Right renal cortex interstitium (tissue), 3 donors: ENCODE measurements around the gene ENOSF1. TPM values are rescaled to one million over a fixed set of nuclear protein-coding genes. Genes with fewer than 3 reads are reported as not detected.

Source experiments
- DNase-seq, 3 donors: peaks; one replicate each; pipeline ENCODE4 v3.0.0-alpha.2; 2013; ENCODE audit warnings: low read depth in 3 of 3, low spot score in 2 of 3
- polyA plus RNA-seq, 3 donors: library from polyadenylated mRNA; unstranded; fragments of 120-200 nt; gene quantifications; one replicate each; pipeline ENCODE4 v1.2.1, GENCODE V29; 2013; ENCODE audit not compliant: insufficient read length in 3 of 3

ENOSF1 gene
- polyA plus RNA-seq, 3 donors, result 69.8 to 72.7 (median 69.8) TPM

GRCh38 chr18:676069-676468 is 36.4 kb downstream of the ENOSF1 start:
- DNase-seq, result no peak

- DNase-seq, result no peak
These were observed 37.1 kb downstream of the ENOSF1 start for GRCh38 chr18:675307-675706.

- no peak for DNase-seq
These were observed 38.7 kb downstream of the ENOSF1 start for GRCh38 chr18:673769-674168.

GRCh38 chr18:673317-673716 is 39.1 kb downstream of the ENOSF1 start:
- no peak for DNase-seq

- no peak for DNase-seq
These were observed 41.0 kb downstream of the ENOSF1 start for GRCh38 chr18:671405-671804.

- no peak for DNase-seq
These were observed 41.9 kb downstream of the ENOSF1 start for GRCh38 chr18:670522-670921.

- no peak for DNase-seq
These were observed 43.4 kb downstream of the ENOSF1 start for GRCh38 chr18:669077-669476.

GRCh38 chr18:668260-668659 is 44.2 kb downstream of the ENOSF1 start:
- no peak for DNase-seq

GRCh38 chr18:666628-667027 is 45.8 kb downstream of the ENOSF1 start:
- no peak for DNase-seq

GRCh38 chr18:666177-666576 is 46.3 kb downstream of the ENOSF1 start:
- DNase-seq, result no peak

GRCh38 chr18:662197-662596 is 50.2 kb downstream of the ENOSF1 start:
- no peak for DNase-seq

- DNase-seq, result no peak
These were observed 52.8 kb downstream of the ENOSF1 start for GRCh38 chr18:659597-659996.

GRCh38 chr18:658947-659533 is 53.4 kb downstream of the ENOSF1 start:
- DNase-seq, result no peak

- DNase-seq, result peak; percentile 74 to 88 (median 78)
These were observed 54.2 kb downstream of the ENOSF1 start for GRCh38 chr18:658001-658946.

GRCh38 chr18:657311-658000 is 55.0 kb downstream of the ENOSF1 start, which contains the start of gene TYMS:
TYMS (plus strand) TSS chr18:657653; CDS start chr18:657743, 90 bp downstream.
- DNase-seq, result peak in 2 of 3 donors; percentile 47 to 48

GRCh38 chr18:655445-655844 is 57.0 kb downstream of the ENOSF1 start:
- DNase-seq, result no peak

GRCh38 chr18:654601-655000 is 57.8 kb downstream of the ENOSF1 start:
- DNase-seq, result no peak

GRCh38 chr18:653512-653911 is 58.9 kb downstream of the ENOSF1 start:
- no peak for DNase-seq

- no peak for DNase-seq
These were observed 60.3 kb downstream of the ENOSF1 start for GRCh38 chr18:652131-652530.

GRCh38 chr18:650428-650858 is 62.0 kb downstream of the ENOSF1 start:
- no peak for DNase-seq

GRCh38 chr18:649341-649740 is 63.1 kb downstream of the ENOSF1 start:
- no peak for DNase-seq
